Fibroblast of skin of right biceps (primary cell): ENCODE measurements around the gene CA5A.

Source experiments
- DNase-seq: peaks from one replicate; pipeline ENCODE4 v3.0.0-alpha.2; 2013

The CA5A gene

GRCh38 chr16:87961623-87962022, 25.3 kb upstream of the CA5A start:
- DNase-seq, result peak; percentile 59

GRCh38 chr16:87960852-87961251, 24.5 kb upstream of the CA5A start:
- no peak for DNase-seq

- no peak for DNase-seq
Observed at GRCh38 chr16:87960296-87960695, 24.0 kb upstream of the CA5A start.

GRCh38 chr16:87959391-87959990, 23.2 kb upstream of the CA5A start:
- no peak for DNase-seq

- DNase-seq, result no peak
Observed at GRCh38 chr16:87958632-87959031, 22.3 kb upstream of the CA5A start.

GRCh38 chr16:87957296-87958094, 21.2 kb upstream of the CA5A start:
- DNase-seq, result no peak

- DNase-seq, result peak; percentile 81
Observed at GRCh38 chr16:87956365-87957231, 20.3 kb upstream of the CA5A start.

- no peak for DNase-seq
Observed at GRCh38 chr16:87956098-87956364, 19.7 kb upstream of the CA5A start.

GRCh38 chr16:87955302-87956097, 19.2 kb upstream of the CA5A start:
- peak; percentile 62 for DNase-seq

- no peak for DNase-seq
Observed at GRCh38 chr16:87954826-87955225, 18.5 kb upstream of the CA5A start.

- no peak for DNase-seq
Observed at GRCh38 chr16:87954361-87954760, 18.0 kb upstream of the CA5A start.

GRCh38 chr16:87953308-87954215, 17.2 kb upstream of the CA5A start:
- no peak for DNase-seq

GRCh38 chr16:87952751-87953150, 16.4 kb upstream of the CA5A start:
- DNase-seq, result no peak

- DNase-seq, result no peak
Observed at GRCh38 chr16:87951552-87952538, 15.5 kb upstream of the CA5A start.

GRCh38 chr16:87950765-87951551, 14.6 kb upstream of the CA5A start, which contains the start of gene BANP:
TSS of gene BANP (plus strand) at chr16:87951434. CDS start at chr16:87975116, 23,682 bp downstream.
- peak; percentile 99 for DNase-seq

- no peak for DNase-seq
Observed at GRCh38 chr16:87949071-87949744, 12.9 kb upstream of the CA5A start.

GRCh38 chr16:87948735-87949070, 12.4 kb upstream of the CA5A start:
- no peak for DNase-seq

- no peak for DNase-seq
Observed at GRCh38 chr16:87948119-87948545, 11.8 kb upstream of the CA5A start.
